22Rv1 (cell line): ENCODE results near the gene TNFRSF1A.

ENCODE experiments used
- ZFX ChIP-seq: fragments of 450-650 bp; IDR thresholded peaks from 2 replicates; pipeline ENCODE4 v1.6.1; 2017; ENCODE audit warnings: antibody characterized with exemption, borderline replicate concordance
- TF ChIP-seq, protein P1 (sequence below): fragments of 450-650 bp; IDR thresholded peaks from 2 replicates; pipeline ENCODE4 v1.5.1; 2017; ENCODE audit warnings: mild to moderate bottlenecking

DNA sequence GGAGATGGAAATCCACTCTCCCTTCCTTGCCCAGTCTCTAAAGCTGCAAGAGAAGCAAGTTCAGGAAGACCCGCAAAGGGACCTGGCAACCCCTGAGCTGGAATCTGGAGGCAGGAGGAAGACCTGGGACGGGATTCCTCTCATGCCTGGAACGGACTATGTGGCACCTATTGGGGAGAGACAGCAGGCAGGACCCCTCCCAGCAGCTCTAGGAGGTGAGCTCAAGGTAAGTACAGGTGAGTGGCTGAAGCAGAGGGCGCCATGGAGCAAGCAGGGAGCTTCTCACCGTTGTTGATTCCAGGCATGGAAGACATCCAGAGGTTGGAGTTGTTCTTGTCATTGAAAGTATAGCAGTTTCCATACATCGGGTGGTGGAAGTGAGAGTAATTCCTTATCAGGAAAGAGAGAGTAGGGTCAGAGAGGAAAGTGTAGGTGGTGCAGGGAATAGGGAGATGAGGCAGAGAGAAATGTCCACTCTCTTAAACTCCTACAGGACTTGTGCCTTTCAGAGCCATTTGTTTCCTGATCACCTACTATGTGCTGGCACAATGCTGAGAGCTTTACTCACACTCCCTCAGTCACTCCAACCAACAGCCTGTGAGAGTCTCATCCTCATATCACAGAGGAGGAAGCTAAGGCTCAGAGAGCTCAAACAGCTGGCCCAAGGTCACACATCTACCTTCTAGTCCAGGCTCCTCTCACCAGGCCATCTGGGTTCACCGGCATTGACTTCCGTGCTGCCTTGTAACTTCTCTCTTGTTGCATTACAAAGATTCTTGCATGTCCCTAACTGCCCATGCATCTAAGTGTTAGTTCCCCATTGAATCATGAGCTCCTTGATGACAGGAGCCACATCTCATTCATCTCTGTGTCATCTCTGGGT lies 13.9 kb upstream of the TNFRSF1A start:
- TF ChIP-seq, protein P1, sequence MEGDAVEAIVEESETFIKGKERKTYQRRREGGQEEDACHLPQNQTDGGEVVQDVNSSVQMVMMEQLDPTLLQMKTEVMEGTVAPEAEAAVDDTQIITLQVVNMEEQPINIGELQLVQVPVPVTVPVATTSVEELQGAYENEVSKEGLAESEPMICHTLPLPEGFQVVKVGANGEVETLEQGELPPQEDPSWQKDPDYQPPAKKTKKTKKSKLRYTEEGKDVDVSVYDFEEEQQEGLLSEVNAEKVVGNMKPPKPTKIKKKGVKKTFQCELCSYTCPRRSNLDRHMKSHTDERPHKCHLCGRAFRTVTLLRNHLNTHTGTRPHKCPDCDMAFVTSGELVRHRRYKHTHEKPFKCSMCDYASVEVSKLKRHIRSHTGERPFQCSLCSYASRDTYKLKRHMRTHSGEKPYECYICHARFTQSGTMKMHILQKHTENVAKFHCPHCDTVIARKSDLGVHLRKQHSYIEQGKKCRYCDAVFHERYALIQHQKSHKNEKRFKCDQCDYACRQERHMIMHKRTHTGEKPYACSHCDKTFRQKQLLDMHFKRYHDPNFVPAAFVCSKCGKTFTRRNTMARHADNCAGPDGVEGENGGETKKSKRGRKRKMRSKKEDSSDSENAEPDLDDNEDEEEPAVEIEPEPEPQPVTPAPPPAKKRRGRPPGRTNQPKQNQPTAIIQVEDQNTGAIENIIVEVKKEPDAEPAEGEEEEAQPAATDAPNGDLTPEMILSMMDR = peak; percentile 61
- no peak for TF ChIP-seq ZFX
